Cortex of kidney (tissue), 1 donor: ENCODE results near the gene MANEA.

Experiments used
- DNase-seq: peaks from one replicate; lab custom pipeline; 2025; lab: John Stamatoyannopoulos, UW

MANEA gene

GRCh38 chr6:95589067-95589466 is 11.7 kb downstream of the MANEA start:
- DNase-seq: no peak

GRCh38 chr6:95589826-95590570 is 12.7 kb downstream of the MANEA start:
- no peak for DNase-seq

- DNase-seq: no peak
These were observed 15.7 kb downstream of the MANEA start for GRCh38 chr6:95593025-95593424.

GRCh38 chr6:95596021-95596420 is 18.7 kb downstream of the MANEA start:
- no peak for DNase-seq

- no peak for DNase-seq
These were observed 22.4 kb downstream of the MANEA start for GRCh38 chr6:95599706-95600105.

- DNase-seq: no peak
These were observed 23.8 kb downstream of the MANEA start for GRCh38 chr6:95601133-95601532.

- DNase-seq: no peak
These were observed 36.8 kb downstream of the MANEA start for GRCh38 chr6:95614094-95614493.

GRCh38 chr6:95629551-95629950 is 52.2 kb downstream of the MANEA start:
- DNase-seq: no peak

- DNase-seq: no peak
These were observed 59.5 kb downstream of the MANEA start for GRCh38 chr6:95636552-95637431.

- no peak for DNase-seq
These were observed 71.3 kb downstream of the MANEA start for GRCh38 chr6:95648636-95649035.

- no peak for DNase-seq
These were observed 72.1 kb downstream of the MANEA start for GRCh38 chr6:95649451-95649850.

- DNase-seq: no peak
These were observed 76.8 kb downstream of the MANEA start for GRCh38 chr6:95654176-95654575.

GRCh38 chr6:95658886-95659285 is 81.6 kb downstream of the MANEA start:
- DNase-seq: no peak
